Frontal cortex (tissue), 4 donors: ENCODE results near the gene MOCS1. TPM values are rescaled to one million over a fixed set of nuclear protein-coding genes. Genes with fewer than 3 reads are reported as not detected.

Source experiments
- DNase-seq, 2 donors: peaks; one replicate each; pipeline ENCODE4 v3.0.0; 2012; ENCODE audit warnings: low spot score in 2 of 2
- FAIRE-seq: peaks from 2 replicates; lab custom pipeline; 2012; peaks lifted over from hg19 to GRCh38; lab: Jason Lieb, UNC
- total RNA-seq: library from RNA; depleted of rRNA; stranded (reverse); fragments of >200 nt; gene quantifications from one replicate; pipeline ENCODE4 v1.2.3, GENCODE V29; 2014
- donor health status: control.
- donor health status: control.
- donor health status: control.

The MOCS1 gene
- total RNA-seq, 1 donor from 2014 or later, result 5.7 TPM

DNA sequence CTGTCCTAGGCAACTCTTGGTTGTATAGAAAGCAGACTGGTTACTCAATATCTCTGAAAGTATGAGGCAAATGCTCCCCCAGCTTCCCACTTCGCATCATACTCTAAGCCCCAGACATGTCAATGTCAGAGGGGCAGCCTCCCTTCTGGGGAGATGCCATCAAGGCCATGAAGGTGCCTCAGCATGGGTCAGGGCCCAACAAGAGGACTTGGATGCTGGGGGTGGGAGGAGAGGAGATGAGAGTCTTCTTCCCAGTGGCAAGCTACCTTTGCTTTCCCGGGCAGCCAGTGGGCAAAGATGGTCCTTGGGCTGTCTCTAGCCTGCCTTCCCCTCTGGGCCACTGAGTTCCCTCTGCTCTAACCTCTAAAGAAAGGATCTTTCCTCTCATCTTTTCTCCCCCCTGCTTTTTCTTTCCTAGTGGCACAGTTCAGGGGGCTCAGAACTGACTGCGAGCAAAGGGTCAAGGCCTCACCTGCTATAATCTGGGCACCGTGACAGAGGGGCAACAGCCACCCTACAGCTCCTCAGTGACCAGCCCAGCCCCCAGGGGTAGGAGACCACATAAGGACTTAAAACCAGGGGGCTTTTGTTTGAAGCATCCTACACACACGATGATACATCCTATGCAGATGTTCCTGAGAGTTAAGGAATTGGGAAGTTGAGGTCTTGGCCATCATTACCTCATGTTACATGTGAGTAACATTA is 26.2 kb downstream of the MOCS1 start:
- no peak for FAIRE-seq
- no peak for DNase-seq

DNA sequence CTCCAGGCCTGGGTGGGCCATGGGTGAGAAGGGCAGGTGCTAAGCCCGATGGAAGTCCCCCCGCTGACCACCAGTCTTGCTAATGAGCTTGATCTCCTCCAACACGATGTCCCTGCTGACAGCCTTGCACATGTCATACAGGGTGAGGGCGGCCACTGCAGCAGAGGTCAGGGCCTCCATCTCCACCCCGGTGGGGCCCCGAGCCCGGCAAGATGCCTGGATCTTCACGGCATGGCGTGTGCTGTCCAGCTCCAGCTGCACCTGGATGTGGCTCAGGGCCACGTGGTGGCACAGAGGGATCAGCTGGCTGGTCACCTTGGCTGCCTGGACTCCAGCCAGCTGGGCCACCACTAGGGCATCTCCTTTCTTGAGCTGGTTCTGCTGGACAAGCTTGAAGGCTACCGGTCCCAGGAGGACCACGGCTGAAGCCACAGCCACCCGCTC is 27.9 kb downstream of the MOCS1 start:
- FAIRE-seq (no peak), DNase-seq (no peak)

- FAIRE-seq, result no peak
These were observed 28.7 kb downstream of the MOCS1 start for GRCh38 chr6:39905640-39905975.

DNA sequence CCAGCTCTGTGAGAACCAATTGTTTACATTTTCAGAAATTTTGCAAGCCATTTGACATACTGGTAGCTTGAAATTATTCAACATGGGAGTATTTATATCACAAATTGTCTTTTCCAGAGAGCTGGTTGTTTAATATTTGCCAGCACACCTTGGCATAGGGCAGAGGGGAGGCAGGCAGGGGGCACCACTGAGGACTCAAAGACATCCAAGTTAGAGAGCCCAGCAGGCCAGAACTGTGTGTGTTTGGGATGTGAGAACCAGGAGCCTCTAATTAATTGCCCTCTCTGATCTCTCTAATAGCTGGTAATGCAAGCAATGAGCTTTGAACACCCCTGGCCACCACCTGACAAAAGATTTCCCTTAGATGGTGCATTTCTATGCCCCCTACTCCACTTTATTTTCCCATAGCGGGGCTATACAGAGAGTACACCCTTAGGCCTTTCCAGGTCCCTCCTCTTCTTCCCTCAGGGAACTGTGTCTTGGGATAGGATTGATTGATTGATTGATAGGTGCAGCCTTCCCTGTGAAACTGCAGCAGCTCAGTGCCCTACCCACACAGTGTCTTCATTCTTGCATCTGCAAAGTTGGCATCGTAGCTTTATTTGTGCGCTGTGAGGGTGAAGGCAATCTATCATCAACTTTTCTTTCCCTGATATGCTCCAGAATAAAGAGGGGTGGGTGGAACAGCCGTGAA is 29.2 kb downstream of the MOCS1 start:
- DNase-seq, result no peak

More at GRCh38 chr6:39905640-39905975, 28.7 kb downstream of the MOCS1 start:
- no peak for DNase-seq

GRCh38 chr6:39903656-39904055 is 30.6 kb downstream of the MOCS1 start:
- DNase-seq, result no peak
- no peak for FAIRE-seq

More for the DNA sequence above, 29.2 kb downstream of the MOCS1 start:
- FAIRE-seq, result no peak

DNA sequence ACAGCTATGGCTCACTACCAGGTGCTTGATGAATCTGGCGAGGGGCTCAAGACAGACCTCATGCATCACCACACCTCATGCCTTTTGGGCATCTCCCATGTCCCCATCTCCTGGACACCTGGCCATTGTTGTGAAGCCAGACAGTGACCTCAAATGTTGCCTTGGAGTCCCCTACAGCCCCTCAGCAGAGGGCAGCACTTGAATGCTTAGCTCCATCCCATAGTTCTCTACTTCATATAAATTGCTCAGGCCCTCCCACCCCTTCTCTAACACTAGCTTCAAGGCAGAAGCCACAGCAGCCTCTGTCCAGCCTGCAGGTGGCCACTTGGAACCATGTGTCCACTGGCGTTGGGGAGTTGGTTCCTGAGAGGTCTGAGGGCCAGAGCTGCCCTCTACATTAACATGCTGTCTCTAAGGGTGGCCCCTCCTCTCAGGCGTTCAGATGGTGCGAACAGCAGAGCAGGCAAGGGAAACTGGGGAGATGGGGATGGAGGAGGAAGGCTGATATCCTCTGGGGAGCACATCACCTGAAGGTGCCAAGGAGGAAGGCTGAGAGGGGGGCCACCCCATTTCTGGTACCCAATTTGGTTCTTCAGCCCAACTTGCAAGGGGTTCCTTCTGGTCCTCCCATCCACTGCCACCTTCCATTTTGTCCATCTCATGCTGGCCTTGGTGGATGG is 31.3 kb downstream of the MOCS1 start:
- FAIRE-seq (no peak), DNase-seq (no peak)

- DNase-seq (no peak), FAIRE-seq (no peak)
These were observed 32.1 kb downstream of the MOCS1 start for GRCh38 chr6:39902136-39902535.

DNA sequence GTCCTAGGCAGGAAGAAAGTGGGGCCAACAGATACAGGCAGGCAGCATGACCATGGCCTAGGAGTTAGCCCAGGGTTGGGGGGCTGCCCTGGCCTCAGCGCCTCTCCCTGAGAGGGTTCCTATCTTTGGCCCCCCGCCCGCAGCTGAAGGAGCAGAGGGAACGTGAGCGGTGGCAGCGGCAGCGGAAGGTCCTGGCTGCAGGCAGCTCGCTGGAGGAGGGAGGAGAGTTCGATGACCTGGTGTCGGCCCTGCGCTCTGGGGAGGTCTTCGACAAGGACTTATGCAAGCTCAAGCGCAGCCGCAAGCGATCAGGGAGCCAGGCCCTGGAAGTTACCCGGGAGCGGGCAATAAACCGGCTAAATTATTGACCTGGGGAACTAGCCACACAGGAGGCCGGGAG is 32.6 kb downstream of the MOCS1 start:
- no peak for DNase-seq

GRCh38 chr6:39901116-39901655 is 33.1 kb downstream of the MOCS1 start:
- DNase-seq (no peak), FAIRE-seq (no peak)

More for the DNA sequence above, 32.6 kb downstream of the MOCS1 start:
- FAIRE-seq, result no peak

DNA sequence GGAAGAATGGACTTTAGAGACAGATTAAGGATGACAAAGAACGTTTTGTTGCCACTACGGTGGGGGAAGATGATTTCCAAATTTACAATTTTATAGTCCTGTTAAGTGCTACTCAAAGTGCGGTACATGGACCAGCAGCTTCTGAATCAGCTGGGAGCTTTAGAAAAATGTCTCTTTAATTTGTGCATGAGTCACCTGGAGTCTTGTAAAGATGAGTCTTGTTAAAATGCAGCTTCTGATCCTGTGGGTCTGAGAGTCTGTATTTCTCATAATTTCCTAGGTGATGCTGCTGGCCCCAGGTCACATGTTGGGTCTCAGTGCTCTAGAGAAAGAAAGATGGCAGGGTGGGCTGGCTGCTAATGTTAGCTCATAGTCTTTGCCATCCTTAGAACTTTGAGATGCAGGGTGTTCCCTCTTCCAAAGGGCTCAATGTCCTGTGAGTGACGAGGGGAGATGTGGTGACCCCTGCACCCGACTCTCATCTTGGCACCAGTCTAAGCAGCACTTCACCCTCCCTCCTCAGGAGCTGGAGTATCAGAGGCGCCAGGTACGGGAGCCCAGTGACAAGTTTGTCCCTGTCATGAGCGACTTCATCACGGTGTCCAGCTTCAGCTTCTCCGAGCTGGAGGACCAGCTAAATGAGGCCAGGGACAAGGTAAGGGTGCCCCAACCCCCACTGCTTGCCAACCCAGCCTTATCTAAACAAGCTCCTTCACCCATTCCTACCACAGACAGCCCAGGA is 34.5 kb downstream of the MOCS1 start:
- DNase-seq (no peak), FAIRE-seq (no peak)

DNA sequence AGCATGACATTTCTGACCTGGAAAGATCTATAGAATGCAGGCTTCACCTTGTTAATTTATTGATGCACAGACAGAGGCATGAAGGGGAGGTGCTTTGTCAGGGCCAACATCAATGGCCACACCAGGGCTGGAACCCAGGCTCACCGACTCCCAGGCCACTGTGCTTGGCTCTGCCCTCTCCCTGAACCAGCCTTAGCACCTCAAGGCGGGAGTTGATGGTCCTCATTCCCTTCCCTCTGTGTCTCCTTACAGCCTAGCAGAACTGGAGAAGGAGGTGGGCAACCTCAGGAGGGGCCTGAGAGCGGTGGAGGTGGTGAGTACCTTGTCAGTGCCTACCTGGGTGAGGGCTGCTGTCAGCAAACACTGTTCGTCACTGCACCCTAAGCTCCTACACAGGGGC is 35.6 kb downstream of the MOCS1 start:
- FAIRE-seq, result no peak
- DNase-seq, result no peak

GRCh38 chr6:39897698-39898097 is 36.6 kb downstream of the MOCS1 start:
- DNase-seq (no peak), FAIRE-seq (no peak)

- DNase-seq, result no peak
These were observed 37.6 kb downstream of the MOCS1 start for GRCh38 chr6:39896701-39897100.

GRCh38 chr6:39893286-39893685 is 41.0 kb downstream of the MOCS1 start:
- DNase-seq, result no peak
- FAIRE-seq, result no peak

More at GRCh38 chr6:39896701-39897100, 37.6 kb downstream of the MOCS1 start:
- FAIRE-seq, result no peak

- FAIRE-seq (no peak), DNase-seq (peak; percentile 47 to 62)
These were observed 41.7 kb downstream of the MOCS1 start for GRCh38 chr6:39892490-39893129.

DNA sequence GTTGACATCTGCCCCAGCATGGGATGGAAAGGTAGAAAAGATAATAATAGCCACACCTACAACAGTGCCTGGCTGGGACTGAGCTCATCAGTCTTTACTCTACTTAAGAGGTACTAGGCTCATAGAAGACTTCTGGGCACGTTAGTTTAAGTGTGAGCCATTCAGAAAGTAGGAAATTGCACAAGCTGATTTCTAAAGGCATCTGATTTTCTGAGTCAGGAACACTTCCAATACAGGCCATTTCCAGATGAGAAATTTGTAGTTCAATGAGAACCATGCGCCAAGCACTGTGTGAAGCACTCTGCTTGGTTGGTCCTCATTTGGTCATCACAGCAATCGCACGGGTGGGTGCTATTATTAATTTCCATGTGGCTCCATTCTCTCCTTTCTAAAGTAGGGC is 42.3 kb downstream of the MOCS1 start:
- FAIRE-seq, result no peak
- no peak for DNase-seq

- FAIRE-seq (no peak), DNase-seq (no peak)
These were observed 42.9 kb downstream of the MOCS1 start for GRCh38 chr6:39891353-39891752.

GRCh38 chr6:39889229-39889628 is 45.0 kb downstream of the MOCS1 start:
- FAIRE-seq (no peak), DNase-seq (no peak)

- no peak for FAIRE-seq
- peak; percentile 53 to 62 for DNase-seq
These were observed 46.4 kb downstream of the MOCS1 start for GRCh38 chr6:39887692-39888450.
